ENCODE data around the gene SLC9A2.

Gene SLC9A2

GRCh38 chr2:102618452-102619413 is 620 bp upstream of the SLC9A2 start:
- DNase-seq: no peak

DNA sequence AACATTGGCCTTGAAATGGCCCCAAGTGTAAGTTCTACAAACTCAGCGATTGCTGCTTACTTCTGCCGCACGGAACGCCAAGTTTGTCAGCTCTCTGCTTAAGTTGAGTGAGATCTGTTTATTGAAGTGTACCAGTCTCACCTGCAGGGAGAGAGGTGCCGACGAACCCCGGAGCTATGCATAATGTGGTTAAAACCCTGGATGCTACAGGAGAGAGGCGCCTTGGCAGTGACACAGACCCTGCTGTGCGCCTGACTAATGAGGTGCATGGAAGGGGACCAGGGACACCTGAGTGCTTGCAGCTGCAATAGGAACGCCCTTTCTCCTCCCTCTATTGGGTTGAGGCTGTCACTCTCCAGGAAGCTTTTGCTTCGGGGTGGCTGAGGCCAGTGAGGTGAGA is 979 bp downstream of the SLC9A2 start:
- DNase-seq: no peak

GRCh38 chr2:102621630-102622029 is 2.3 kb downstream of the SLC9A2 start:
- no peak for DNase-seq

GRCh38 chr2:102622646-102623045 is 3.3 kb downstream of the SLC9A2 start:
- DNase-seq: no peak

DNA sequence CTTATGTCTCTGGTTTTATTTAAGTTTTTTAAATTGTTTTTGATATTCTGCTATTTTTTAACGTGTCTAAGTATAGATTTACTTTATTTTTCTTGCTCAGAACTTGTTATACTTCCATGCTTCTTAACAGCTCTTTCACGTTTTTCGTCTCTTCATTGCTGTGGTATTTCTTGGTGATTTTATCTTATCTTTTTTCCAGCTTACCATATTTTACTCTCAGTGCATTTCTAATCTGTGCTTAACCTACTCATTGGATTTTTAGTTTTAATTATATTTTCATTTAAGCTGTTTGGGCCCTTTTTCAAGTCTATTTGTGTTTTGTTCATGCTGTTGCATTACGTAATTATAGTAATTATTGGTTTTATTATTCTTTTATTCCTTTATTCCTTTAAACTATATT is 11.1 kb downstream of the SLC9A2 start:
- DNase-seq: no peak

DNA sequence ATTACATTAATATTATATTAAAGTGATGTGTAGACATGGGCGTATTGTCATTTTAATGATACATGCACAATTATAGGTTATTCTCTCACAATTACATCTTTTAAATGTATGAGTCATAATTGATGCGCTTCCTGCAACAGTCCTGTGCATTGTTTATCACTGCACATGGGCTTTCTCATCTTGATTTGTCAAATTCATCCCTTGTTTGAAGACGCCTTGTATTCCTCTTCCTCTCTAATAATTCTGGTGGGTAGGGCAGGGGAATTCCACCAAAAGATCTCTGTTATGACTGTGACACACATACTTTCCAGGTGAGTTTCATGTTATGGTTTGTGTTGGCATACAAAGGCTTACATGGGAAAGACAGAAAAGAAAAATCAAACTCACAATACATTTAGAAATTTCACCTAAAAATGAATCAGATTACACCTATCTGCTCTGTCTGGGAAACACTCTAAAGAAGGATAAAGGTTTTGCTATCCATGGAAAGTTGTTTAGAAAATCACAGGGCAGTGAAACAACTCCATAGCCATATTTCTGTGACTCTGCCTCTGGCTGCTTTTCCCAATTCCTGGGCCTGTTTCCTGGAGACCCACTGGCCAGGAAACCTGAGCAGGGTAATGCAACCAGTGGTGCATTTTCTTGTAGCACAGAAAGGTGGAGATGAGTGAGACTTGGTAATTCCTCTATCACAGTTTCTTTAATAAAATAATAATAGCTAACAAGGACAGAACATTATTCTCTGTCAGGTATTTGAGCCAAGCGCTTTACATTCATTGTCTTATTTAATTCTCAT is 13.2 kb downstream of the SLC9A2 start:
- no peak for DNase-seq

- no peak for DNase-seq
Measured at GRCh38 chr2:102634831-102635241, 15.5 kb downstream of the SLC9A2 start.

DNA sequence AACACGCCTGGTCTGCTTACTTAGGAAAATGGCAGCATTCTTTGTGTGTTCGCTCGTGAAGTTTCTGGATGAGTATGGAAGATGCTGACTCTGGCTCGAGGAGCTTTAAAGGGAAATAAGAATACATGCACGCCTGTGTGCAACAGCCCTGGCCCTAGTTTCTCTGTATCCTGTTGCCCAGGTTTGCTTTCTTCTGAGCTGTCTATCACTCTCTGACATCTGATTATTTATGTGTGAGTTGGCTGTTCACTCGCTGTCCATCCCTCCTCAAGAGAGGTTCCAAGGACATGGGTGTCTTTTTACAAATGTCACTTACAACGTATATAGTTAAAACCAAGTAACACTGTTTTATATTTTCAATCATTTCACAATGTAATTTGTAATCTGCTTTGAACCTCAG is 16.0 kb downstream of the SLC9A2 start:
- DNase-seq: no peak

DNA sequence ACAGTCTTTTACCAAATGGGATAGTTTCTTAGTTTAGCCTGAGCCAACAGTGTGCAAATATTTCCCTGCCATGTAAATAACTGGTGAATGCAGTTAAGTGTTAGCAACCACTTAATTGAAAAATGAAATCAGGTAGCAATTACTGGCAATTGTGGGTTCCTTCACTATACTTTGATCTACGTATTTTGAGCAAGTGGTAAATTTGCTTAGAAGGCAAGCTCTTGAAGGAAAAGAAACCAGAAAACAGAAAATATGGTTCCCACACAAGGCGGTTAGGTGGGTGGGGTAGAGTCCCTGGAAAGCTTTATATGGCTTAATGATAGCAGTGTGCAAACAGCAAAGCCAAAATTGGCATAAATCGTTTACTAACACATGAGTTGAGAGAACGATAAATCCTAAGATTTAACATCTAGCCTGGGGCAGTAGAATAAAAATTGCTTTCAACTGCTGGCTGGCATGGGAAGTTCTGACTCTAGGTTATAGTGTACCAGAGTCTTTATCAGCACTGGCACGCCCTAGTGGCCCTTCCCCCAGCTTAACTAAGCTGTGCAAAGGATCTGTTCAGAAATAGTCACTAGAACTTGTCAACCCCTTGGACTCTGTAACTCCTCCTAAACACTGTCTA is 17.0 kb downstream of the SLC9A2 start:
- no peak for DNase-seq

- DNase-seq: no peak
Measured at GRCh38 chr2:102637358-102637757, 18.0 kb downstream of the SLC9A2 start.

GRCh38 chr2:102639429-102639828 is 20.1 kb downstream of the SLC9A2 start:
- no peak for DNase-seq

GRCh38 chr2:102652126-102652525 is 32.8 kb downstream of the SLC9A2 start:
- DNase-seq: no peak

DNA sequence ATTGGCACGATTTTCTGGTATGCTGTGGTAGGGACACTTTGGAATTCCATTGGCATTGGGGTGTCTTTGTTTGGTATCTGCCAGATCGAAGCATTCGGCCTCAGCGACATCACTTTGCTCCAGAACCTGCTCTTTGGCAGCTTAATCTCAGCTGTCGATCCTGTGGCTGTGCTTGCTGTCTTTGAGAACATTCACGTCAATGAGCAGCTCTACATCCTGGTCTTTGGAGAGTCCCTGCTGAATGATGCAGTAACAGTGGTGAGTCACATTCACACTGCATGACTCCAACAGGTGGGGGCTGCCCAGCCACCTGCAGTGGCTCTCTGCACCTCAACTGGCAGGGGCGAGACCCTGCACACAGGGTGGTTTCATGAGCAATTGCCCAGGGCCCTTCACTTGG is 38.4 kb downstream of the SLC9A2 start:
- DNase-seq: no peak

DNA sequence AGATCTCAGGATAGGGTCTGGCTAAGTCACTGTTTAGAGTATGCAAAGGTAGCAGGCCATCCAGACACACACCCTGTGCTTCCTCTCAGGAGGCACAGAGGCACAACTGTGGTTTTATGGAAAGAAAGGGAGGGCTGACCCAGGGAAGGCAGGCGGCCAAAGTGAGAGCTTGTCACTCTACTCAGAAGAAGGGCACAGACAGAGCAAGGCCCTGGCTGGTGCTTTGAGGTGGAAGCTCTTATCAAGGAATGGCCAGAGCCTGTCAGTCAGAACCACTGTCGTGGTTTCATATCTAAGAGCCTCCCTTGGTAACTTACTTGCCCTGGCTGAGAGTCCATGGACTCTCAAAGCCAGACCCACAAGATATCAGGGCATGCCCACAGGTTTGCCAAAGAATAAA is 40.7 kb downstream of the SLC9A2 start:
- DNase-seq: no peak

DNA sequence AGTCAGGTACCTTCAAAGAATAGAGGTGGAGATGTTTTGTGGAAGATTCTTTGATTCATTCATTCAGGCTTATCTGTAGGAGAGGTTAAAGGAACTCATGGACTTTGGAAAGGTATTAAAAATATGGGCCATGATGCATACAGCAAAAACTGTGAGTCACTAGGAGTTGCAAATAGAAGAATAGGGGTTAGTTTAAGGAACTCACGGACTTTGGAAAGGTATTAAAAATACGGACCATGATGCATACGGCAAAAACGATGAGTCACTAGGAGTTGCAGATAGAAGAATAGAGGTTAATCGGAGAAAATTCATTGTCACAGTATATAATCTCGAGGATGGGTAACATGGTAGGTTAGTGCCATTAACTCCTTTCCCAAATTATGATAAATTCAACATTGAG is 41.2 kb downstream of the SLC9A2 start:
- DNase-seq: no peak

- no peak for DNase-seq
Measured at GRCh38 chr2:102661846-102662245, 42.5 kb downstream of the SLC9A2 start.

GRCh38 chr2:102662833-102663232 is 43.5 kb downstream of the SLC9A2 start:
- no peak for DNase-seq

- DNase-seq: no peak
Measured at GRCh38 chr2:102663381-102663780, 44.0 kb downstream of the SLC9A2 start.

- DNase-seq: peak; percentile 2
Measured at GRCh38 chr2:102664471-102664909, 45.1 kb downstream of the SLC9A2 start.

GRCh38 chr2:102667072-102667471 is 47.7 kb downstream of the SLC9A2 start:
- no peak for DNase-seq

DNA sequence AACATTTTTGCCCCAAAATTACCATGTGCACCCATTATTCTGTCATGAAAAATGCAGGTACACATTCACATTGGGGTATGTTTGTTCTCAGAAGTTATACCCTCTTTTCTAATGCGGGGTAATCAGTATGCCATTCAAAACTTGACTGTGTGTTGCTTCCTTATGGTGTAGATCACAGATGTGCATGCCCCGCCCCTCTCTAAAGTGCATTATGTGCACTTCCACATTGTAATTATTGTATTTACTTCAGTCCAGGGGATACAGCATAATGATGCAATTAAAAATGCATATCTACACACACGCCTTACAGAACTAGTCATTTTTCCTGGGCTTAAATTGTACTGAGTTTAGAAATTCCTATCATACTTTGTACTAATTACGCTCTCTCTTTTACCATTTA is 48.8 kb downstream of the SLC9A2 start:
- no peak for DNase-seq

GRCh38 chr2:102669401-102669800 is 50.0 kb downstream of the SLC9A2 start:
- no peak for DNase-seq

- DNase-seq: no peak
Measured at GRCh38 chr2:102672107-102672776, 52.9 kb downstream of the SLC9A2 start.

Data from CD4-positive, alpha-beta T cell treated with Interleukin-12 subunit alpha and Interleukin-12 subunit beta, for 1 hour (primary cell).